ENCODE measurements around the gene GPR153. TPM values are rescaled to one million over a fixed set of nuclear protein-coding genes. Genes with fewer than 3 reads are reported as not detected.

GPR153 gene
- total RNA-seq, 2 donors from 2014 or later = 3.2 to 7.6 TPM

DNA sequence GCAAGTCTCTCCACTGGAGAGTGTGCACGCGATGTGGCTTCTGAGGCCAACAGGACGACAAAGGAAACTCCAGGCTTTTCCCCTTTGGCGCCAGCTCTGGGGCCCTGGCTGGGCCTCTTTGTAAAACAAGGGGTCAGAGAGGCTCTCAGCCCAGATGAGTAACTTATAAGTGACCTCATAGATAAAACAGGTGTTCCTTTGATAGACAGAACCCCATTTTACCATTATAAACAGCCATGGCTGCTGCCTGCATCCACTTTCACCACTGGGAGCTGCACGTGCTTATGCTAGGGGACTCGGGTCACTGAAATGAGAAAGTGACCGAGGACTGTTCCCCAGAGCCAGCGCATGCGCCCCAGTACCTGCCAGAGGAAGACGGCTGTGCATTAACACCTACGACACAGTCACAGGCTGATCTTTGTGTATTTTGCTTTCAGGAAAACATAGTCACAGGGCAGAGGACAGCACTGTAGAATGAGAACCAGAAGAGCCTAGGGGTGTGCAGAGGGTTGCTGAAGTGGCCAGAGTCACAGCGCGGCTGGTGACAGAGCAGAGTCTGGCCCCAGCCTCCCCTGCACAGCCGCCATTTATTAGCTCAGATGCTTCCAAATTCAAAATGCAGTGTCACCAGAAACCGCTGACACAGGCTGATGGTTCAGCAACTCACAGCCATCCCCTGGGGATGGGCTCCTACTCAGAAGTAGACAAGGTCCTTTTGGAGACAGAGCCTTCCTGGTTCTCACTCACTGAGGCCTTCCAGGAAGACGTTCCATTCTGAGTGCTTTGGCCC lies 42.3 kb downstream of the GPR153 start:
- intact Hi-C loops (cut with DNase I) = no loop called here
- DNase-seq (ENCODE audit: low spot score) = no peak
- WGBS = 85% methylated on average over 15 of the region's 16 CpGs
- Histone ChIP-seq H3K4me3 (no peak overlapping the region), H3K27me3 (replicated peaks; ENCODE audit: insufficient read depth) (no peaks in the 10 kb centered on the region), H3K27ac (no peak overlapping the region), H3K9me3 (no peaks in the 10 kb centered on the region), H3K4me1 (replicated peaks) (no peaks in the 10 kb centered on the region), H3K36me3 (no peaks in the 10 kb centered on the region)
- TF ChIP-seq CTCF (IDR thresholded peaks at IDR 0.05) (no peak), POLR2AphosphoS5 (IDR thresholded peaks at IDR 0.05) (no peak), POLR2A (IDR thresholded peaks at IDR 0.05) (no peak)

GRCh38 chr1:6212193-6212959 lies 48.5 kb downstream of the GPR153 start:
- Histone ChIP-seq H3K9me3 (no peaks in the 10 kb centered on the region), H3K4me3 (no peak overlapping the region), H3K27me3 (replicated peaks; ENCODE audit: insufficient read depth) (no peaks in the 10 kb centered on the region), H3K4me1 (replicated peaks) (no peaks in the 10 kb centered on the region), H3K27ac (no peak overlapping the region), H3K36me3 (no peaks in the 10 kb centered on the region)
- intact Hi-C loops (cut with DNase I) = no loop called here
- DNase-seq (ENCODE audit: low spot score) = no peak
- no peak for TF ChIP-seq POLR2AphosphoS5 (IDR thresholded peaks at IDR 0.05)
- no peak for TF ChIP-seq POLR2A (IDR thresholded peaks at IDR 0.05)
- TF ChIP-seq CTCF (IDR thresholded peaks at IDR 0.05) = no peak
- 82% methylated on average over 20 of the region's 20 CpGs for WGBS

- TF ChIP-seq CTCF (IDR thresholded peaks at IDR 0.05) = no peak
- TF ChIP-seq POLR2A (IDR thresholded peaks at IDR 0.05) = no peak
- no peak overlapping the region for H3K4me3 ChIP-seq
- no peak overlapping the region for H3K27ac ChIP-seq
- no peaks in the 10 kb centered on the region for H3K36me3 ChIP-seq
- 90% methylated on average over 13 of the region's 16 CpGs for WGBS
- H3K9me3 ChIP-seq = no peaks in the 10 kb centered on the region
- no peaks in the 10 kb centered on the region for H3K4me1 ChIP-seq (replicated peaks)
- intact Hi-C loops (cut with DNase I) = no loop called here
- no peak for DNase-seq (ENCODE audit: low spot score)
- no peaks in the 10 kb centered on the region for H3K27me3 ChIP-seq (replicated peaks; ENCODE audit: insufficient read depth)
These were observed 49.2 kb downstream of the GPR153 start for GRCh38 chr1:6211731-6212130.

GRCh38 chr1:6210591-6211355 lies 50.1 kb downstream of the GPR153 start:
- Histone ChIP-seq H3K9me3 (no peaks in the 10 kb centered on the region), H3K27ac (no peak overlapping the region), H3K4me1 (replicated peaks) (no peaks in the 10 kb centered on the region), H3K27me3 (replicated peaks; ENCODE audit: insufficient read depth) (no peaks in the 10 kb centered on the region), H3K4me3 (no peak overlapping the region), H3K36me3 (no peaks in the 10 kb centered on the region)
- no peak for DNase-seq (ENCODE audit: low spot score)
- no peak for TF ChIP-seq POLR2AphosphoS5 (IDR thresholded peaks at IDR 0.05)
- no peak for TF ChIP-seq CTCF (IDR thresholded peaks at IDR 0.05)
- TF ChIP-seq POLR2A (IDR thresholded peaks at IDR 0.05) = no peak
- intact Hi-C loops (cut with DNase I) = no loop called here
- 91% methylated on average over 29 of the region's 29 CpGs for WGBS
